NCI-H146 (cell line): ENCODE measurements around the gene AUTS2.

ENCODE experiments used
- DNase-seq: peaks from one replicate; lab custom pipeline; 2025; lab: John Stamatoyannopoulos, UW

AUTS2 gene

GRCh38 chr7:70597066-70597465 is 998.8 kb downstream of the AUTS2 start:
- no peak for DNase-seq

GRCh38 chr7:70598976-70599375 is 1000.7 kb downstream of the AUTS2 start:
- peak; percentile 78 for DNase-seq

GRCh38 chr7:70599446-70600190 is 1001.3 kb downstream of the AUTS2 start:
- DNase-seq: no peak

- no peak for DNase-seq
These were observed 1002.7 kb downstream of the AUTS2 start for GRCh38 chr7:70600993-70601392.

GRCh38 chr7:70602117-70602516 is 1003.8 kb downstream of the AUTS2 start:
- DNase-seq: no peak

- no peak for DNase-seq
These were observed 1009.0 kb downstream of the AUTS2 start for GRCh38 chr7:70607281-70607680.

- no peak for DNase-seq
These were observed 1009.5 kb downstream of the AUTS2 start for GRCh38 chr7:70607759-70608158.

- no peak for DNase-seq
These were observed 1010.0 kb downstream of the AUTS2 start for GRCh38 chr7:70608229-70608628.

- peak; percentile 33 for DNase-seq
These were observed 1014.5 kb downstream of the AUTS2 start for GRCh38 chr7:70612811-70613210.

- peak; percentile 98 for DNase-seq
These were observed 1016.2 kb downstream of the AUTS2 start for GRCh38 chr7:70614237-70615045.

GRCh38 chr7:70615066-70615606 is 1016.9 kb downstream of the AUTS2 start:
- peak; percentile 56 for DNase-seq

GRCh38 chr7:70616211-70616610 is 1017.9 kb downstream of the AUTS2 start:
- DNase-seq: no peak

GRCh38 chr7:70616821-70617220 is 1018.5 kb downstream of the AUTS2 start:
- no peak for DNase-seq

GRCh38 chr7:70618020-70618551 is 1019.8 kb downstream of the AUTS2 start:
- no peak for DNase-seq

GRCh38 chr7:70619130-70619529 is 1020.9 kb downstream of the AUTS2 start:
- peak; percentile 90 for DNase-seq

GRCh38 chr7:70619659-70620058 is 1021.4 kb downstream of the AUTS2 start:
- DNase-seq: no peak

- DNase-seq: no peak
These were observed 1022.2 kb downstream of the AUTS2 start for GRCh38 chr7:70620333-70621055.

GRCh38 chr7:70621954-70622600 is 1023.8 kb downstream of the AUTS2 start:
- DNase-seq: no peak

GRCh38 chr7:70622936-70623335 is 1024.7 kb downstream of the AUTS2 start:
- no peak for DNase-seq

GRCh38 chr7:70624500-70625103 is 1026.3 kb downstream of the AUTS2 start:
- peak; percentile 64 for DNase-seq

- DNase-seq: no peak
These were observed 1029.2 kb downstream of the AUTS2 start for GRCh38 chr7:70627461-70627860.
